HG03108 (cell line): ENCODE data around the gene HDX.
A peak's percentile ranks its signal among the peaks of the same experiment; 100 is the strongest.
"Not testable (repeated sequence)": the region's sequence is repeated elsewhere in the genome, so short reads cannot be mapped to it uniquely, and the experiment has no call there.

Experiments
- ATAC-seq: cut with Tn5 transposase; IDR thresholded peaks from one replicate; pipeline ENCODE4 v1.9.1; 2021; ENCODE audit warnings: moderate library complexity; ENCODE audit not compliant: unreplicated experiment

The HDX gene

GRCh38 chrX:84339507-84340364 lies 162.5 kb downstream of the HDX start:
- peak; percentile 61 for ATAC-seq

GRCh38 chrX:84336646-84337045 lies 165.6 kb downstream of the HDX start:
- no peak for ATAC-seq

DNA sequence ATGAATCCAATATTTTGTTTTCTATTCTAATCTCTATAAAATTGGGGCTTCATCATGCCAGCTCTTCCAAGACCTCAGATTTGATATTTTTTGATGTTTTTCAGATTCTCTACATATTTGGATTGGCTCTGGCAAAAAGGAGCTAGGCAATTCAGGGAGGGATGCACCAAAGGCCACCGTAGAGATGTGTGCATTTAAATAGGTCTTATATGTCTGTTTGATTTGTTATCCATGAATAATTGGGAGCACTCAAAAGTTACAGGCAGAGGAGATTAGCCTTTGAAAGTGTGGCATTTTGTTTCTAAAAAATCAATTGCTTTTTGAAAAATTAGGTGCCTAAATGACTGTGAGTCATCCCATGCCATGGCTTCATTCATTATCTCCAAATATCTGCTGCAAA lies 167.1 kb downstream of the HDX start:
- ATAC-seq: no peak

DNA sequence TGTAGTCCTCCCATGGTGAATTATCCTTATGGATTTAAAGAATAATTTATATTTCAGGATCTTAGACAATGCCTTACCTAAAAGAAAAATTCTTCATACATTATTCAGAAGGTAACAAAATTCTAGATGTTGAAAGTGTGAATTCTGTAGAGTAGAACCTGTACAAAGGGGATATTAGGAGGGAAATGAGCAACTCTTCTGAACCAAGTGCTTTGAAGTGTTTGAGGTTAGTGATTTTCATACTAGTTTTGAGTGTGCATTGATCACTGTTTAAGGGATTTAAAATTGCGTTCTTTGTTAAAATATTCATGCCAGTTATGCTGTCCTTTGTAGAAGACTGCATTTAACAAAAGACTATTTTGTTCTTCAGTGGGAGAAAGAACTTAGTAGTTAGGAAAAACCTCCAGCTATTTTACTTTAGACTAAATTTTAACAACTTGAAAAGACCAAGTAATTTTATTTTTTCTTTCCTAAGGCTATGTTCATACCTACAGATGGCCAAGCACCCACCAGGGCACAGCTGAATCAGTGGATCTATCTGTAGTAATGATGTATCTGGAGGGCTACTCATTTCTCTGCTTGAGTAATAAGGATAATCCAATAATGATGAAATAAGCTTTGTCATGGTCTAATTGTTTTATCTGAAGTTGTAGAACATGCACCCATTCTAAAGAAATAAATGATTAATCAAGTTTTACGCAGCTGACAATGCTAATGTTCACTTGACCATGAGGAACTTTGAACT lies 180.0 kb downstream of the HDX start:
- no peak for ATAC-seq

- no peak for ATAC-seq
Observed at GRCh38 chrX:84320614-84321013, 181.6 kb downstream of the HDX start.

DNA sequence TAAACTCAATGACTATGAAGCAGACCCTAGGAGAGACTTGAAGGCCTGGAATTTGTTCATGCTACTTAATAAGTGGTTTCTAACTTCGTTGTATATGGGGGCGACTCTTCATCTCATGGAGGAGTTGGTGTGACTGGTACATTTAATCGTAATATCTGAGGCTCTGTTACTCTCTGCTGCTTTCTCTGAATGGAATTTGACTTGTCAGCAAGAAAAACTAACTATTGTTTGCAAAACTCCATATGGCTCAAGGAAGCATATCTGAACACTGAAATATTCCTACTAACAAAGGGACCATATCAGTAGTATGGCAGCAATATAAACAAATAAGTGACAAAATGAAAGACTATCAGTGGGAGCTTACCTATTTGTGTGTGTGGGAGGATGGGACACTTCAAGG lies 182.2 kb downstream of the HDX start:
- no peak for ATAC-seq

DNA sequence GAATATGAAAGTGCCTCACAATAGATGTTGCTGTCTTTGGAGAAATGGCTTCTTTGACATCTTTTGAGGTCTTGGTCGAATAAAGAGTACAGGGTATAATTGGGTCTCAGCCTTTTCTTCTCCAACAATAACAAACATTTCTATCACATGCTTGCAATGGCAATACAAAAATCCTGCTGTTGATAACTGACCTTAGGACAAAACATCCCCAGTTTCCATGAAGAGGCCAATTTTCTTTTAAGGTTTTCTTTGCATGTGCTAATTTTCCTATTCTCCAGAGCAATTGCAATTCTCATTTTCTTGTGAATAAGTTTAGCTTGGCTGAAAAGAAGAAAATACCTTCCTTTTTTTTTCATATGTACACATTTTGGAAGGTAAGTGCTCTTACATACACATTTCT lies 183.6 kb downstream of the HDX start:
- ATAC-seq: no peak

GRCh38 chrX:84315946-84316345 lies 186.3 kb downstream of the HDX start:
- not testable (repeated sequence) for ATAC-seq
